Subcutaneous abdominal adipose tissue (tissue), 5 donors: ENCODE results near the gene CTNND2.

ENCODE experiments used
- H3K27ac ChIP-seq: one replicate; pipeline ENCODE4 v1.7.0; 2013; ENCODE audit warnings: low read depth, mild to moderate bottlenecking, inconsistent platforms, low read length, moderate library complexity
- H3K27me3 ChIP-seq, 5 donors: one replicate each; pipeline ENCODE4 v1.7.0; 2013; ENCODE audit warnings: low read length in 5 of 5, inconsistent platforms in 1 of 5; ENCODE audit not compliant: control insufficient read depth in 5 of 5, insufficient read depth in 4 of 5
- H3K36me3 ChIP-seq, 5 donors: one replicate each; pipeline ENCODE4 v1.7.0; 2013; ENCODE audit warnings: low read length in 5 of 5; ENCODE audit not compliant: control insufficient read depth in 5 of 5, insufficient read depth in 5 of 5
- H3K4me1 ChIP-seq, 5 donors: one replicate each; pipeline ENCODE4 v1.7.0; 2013; ENCODE audit warnings: low read length in 5 of 5, mild to moderate bottlenecking in 3 of 5, moderate library complexity in 1 of 5; ENCODE audit not compliant: control insufficient read depth in 5 of 5, insufficient read depth in 5 of 5
- H3K4me3 ChIP-seq, 5 donors: one replicate each; pipeline ENCODE4 v1.7.0; 2013; ENCODE audit warnings: low read length in 5 of 5, low read depth in 1 of 5
- H3K9ac ChIP-seq, 5 donors: one replicate each; pipeline ENCODE4 v1.7.0; 2013; ENCODE audit warnings: low read length in 5 of 5, mild to moderate bottlenecking in 4 of 5, moderate library complexity in 3 of 5
- H3K9me3 ChIP-seq, 5 donors: one replicate each; pipeline ENCODE4 v1.7.0; 2013; ENCODE audit warnings: low read length in 5 of 5; ENCODE audit not compliant: control insufficient read depth in 5 of 5
- donor health status: healthy.
- donor health status: healthy.
- donor health status: healthy.
- donor health status: healthy.
- donor health status: healthy.

Gene CTNND2

GRCh38 chr5:11906497-11906896, 2.3 kb upstream of the CTNND2 start:
- H3K36me3 ChIP-seq: no peaks in the 10 kb centered on the region
- peaks cover 0 to 8% (median 4%) of the 10 kb centered on the region in 5 donors for H3K4me1 ChIP-seq
- H3K4me3 ChIP-seq: no peak overlapping the region
- peaks cover 0 to 2% (median 0%) of the 10 kb centered on the region in 5 donors for H3K9me3 ChIP-seq
- no peak overlapping the region for H3K27ac ChIP-seq
- H3K9ac ChIP-seq: no peak overlapping the region
- H3K27me3 ChIP-seq: peaks cover 22 to 36% (median 30%) of the 10 kb centered on the region in 5 donors

DNA sequence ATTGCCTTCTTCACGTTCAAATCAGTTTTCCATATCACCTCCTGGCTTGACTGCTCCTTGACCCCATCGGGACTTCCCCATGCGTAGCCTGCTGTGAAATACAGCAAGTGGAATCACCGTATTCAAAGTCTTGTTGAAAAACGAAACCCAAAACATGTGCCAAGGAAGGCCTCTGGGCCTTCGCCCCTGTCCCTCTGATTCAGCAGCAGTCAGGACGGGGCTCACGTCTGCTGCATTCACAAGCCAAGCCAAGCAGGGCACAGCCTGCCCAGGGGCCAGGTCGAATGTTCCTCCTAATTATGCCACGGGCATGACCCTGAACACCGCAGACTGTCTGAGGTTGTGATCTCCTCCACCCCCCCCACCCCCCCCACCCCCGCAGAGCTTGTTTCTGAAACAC, 960 bp upstream of the CTNND2 start:
- no peak overlapping the region for H3K27ac ChIP-seq
- peaks cover 22 to 36% (median 30%) of the 10 kb centered on the region in 5 donors for H3K27me3 ChIP-seq

DNA sequence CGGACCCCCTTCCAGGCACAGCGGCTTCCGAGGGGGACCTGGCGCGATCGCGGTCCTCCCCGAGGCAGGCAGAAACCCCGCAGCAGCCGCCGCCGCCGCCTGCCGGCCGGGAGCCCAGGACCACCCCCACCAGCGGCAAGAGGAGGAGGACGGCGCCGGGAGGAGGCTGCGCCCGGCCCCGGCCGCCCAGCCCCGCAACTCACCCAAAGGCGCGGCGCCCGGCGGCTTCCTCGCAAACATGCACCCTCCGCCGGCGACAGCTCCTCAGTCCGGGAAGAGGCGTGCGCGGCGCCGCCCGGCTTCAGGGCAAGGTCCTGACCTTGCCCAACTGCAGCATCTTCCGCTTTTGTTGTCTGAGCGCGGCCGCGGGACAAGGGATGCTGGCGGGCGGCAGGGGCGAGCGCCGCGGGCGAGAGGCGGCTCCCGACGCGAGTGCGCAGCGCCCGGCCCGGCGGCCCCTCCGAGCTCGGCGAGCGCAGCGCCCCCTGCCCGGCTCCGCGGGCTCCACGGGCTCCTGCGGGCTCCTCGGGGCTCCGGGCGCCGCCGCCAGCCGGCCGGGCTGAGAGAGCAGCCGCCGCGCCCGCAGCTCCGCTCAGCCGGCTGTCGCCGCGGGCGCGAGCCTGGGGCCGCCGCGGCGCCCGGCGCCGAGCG, 507 bp downstream of the CTNND2 start:
- H3K36me3 ChIP-seq: no peaks in the 10 kb centered on the region
- H3K27ac ChIP-seq: no peak overlapping the region
- no peaks in the 10 kb centered on the region for H3K9me3 ChIP-seq
- peaks cover 22 to 36% (median 30%) of the 10 kb centered on the region in 5 donors for H3K27me3 ChIP-seq
- no peak overlapping the region for H3K9ac ChIP-seq
- H3K4me3 ChIP-seq: peak overlapping the region in 4 of 5 donors; percentile 24 to 52 (median 40)
- H3K4me1 ChIP-seq: peaks cover 0 to 8% (median 4%) of the 10 kb centered on the region in 5 donors

More for the DNA sequence above, 960 bp upstream of the CTNND2 start:
- Histone ChIP-seq H3K36me3 (no peaks in the 10 kb centered on the region), H3K4me3 (no peak overlapping the region), H3K4me1 (peaks cover 0 to 8% (median 4%) of the 10 kb centered on the region in 5 donors), H3K9ac (no peak overlapping the region), H3K9me3 (no peaks in the 10 kb centered on the region)

- Histone ChIP-seq H3K9ac (no peak overlapping the region), H3K4me3 (peak overlapping the region in 4 of 5 donors; percentile 19 to 52 (median 32)), H3K27ac (no peak overlapping the region), H3K27me3 (peaks cover 22 to 36% (median 30%) of the 10 kb centered on the region in 5 donors), H3K4me1 (peaks cover 0 to 8% (median 4%) of the 10 kb centered on the region in 5 donors), H3K36me3 (no peaks in the 10 kb centered on the region), H3K9me3 (no peaks in the 10 kb centered on the region)
Measured at GRCh38 chr5:11903121-11903613, 1.1 kb downstream of the CTNND2 start.

GRCh38 chr5:11902201-11902619, 2.0 kb downstream of the CTNND2 start:
- H3K27me3 ChIP-seq: peaks cover 22 to 36% (median 30%) of the 10 kb centered on the region in 5 donors
- H3K27ac ChIP-seq: no peak overlapping the region
- no peak overlapping the region for H3K9ac ChIP-seq
- H3K36me3 ChIP-seq: no peaks in the 10 kb centered on the region
- peaks cover 0 to 8% (median 4%) of the 10 kb centered on the region in 5 donors for H3K4me1 ChIP-seq
- no peak overlapping the region for H3K4me3 ChIP-seq
- H3K9me3 ChIP-seq: no peaks in the 10 kb centered on the region

DNA sequence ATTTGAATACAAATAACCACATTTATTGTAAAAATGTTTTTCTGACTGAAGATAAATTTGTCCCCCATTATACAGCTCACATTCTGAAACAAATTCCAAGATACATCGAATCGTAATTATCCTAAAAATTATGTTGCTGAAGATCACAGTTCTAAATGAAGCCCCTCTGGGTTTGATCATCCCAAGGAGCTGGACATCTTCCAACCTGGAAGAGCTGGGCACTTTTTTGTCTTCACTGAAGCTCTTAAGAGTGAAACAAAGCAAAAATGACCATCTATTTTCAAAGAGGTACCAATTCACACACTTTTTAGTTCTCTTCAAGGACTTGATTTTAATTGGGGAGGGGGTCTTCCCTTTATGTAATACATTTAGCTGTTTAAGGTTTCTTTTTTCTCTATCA, 5.5 kb downstream of the CTNND2 start:
- Histone ChIP-seq H3K36me3 (no peaks in the 10 kb centered on the region), H3K27me3 (peaks cover 10 to 18% (median 17%) of the 10 kb centered on the region in 5 donors), H3K27ac (no peak overlapping the region), H3K9ac (no peak overlapping the region), H3K4me1 (peaks cover 0 to 5% (median 4%) of the 10 kb centered on the region in 5 donors), H3K4me3 (no peak overlapping the region), H3K9me3 (peaks cover 0 to 6% (median 4%) of the 10 kb centered on the region in 5 donors)

GRCh38 chr5:11897781-11898180, 6.5 kb downstream of the CTNND2 start:
- H3K27me3 ChIP-seq: peaks cover 3 to 11% (median 10%) of the 10 kb centered on the region in 5 donors
- no peaks in the 10 kb centered on the region for H3K4me1 ChIP-seq
- H3K9ac ChIP-seq: no peak overlapping the region
- H3K36me3 ChIP-seq: no peaks in the 10 kb centered on the region
- H3K9me3 ChIP-seq: peaks cover 0 to 6% (median 4%) of the 10 kb centered on the region in 5 donors
- no peak overlapping the region for H3K27ac ChIP-seq
- no peak overlapping the region for H3K4me3 ChIP-seq

- Histone ChIP-seq H3K4me3 (no peak overlapping the region), H3K27me3 (no peaks in the 10 kb centered on the region), H3K27ac (no peak overlapping the region), H3K9me3 (peaks cover 0 to 6% (median 4%) of the 10 kb centered on the region in 5 donors), H3K4me1 (no peaks in the 10 kb centered on the region), H3K9ac (no peak overlapping the region), H3K36me3 (no peaks in the 10 kb centered on the region)
Measured at GRCh38 chr5:11894992-11895391, 9.3 kb downstream of the CTNND2 start.

DNA sequence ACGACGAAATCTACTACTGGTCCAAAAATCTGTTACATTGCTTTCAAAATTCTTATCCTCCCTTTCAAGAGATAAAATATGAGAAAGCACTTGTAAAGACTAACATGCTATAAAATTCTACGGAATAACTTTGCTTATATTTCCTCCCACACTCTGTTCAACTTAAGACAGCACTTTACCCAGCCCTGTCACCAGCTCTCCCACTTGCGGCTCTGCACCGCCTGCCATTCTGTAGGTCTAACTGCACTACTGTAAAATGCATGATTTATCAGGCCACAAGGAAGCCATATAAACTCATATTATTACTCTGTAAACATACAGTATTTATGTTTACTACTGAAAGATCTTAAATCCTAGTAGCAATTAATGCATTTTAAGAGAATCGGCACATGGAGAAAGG, 11.4 kb downstream of the CTNND2 start:
- no peaks in the 10 kb centered on the region for H3K36me3 ChIP-seq
- no peaks in the 10 kb centered on the region for H3K4me1 ChIP-seq
- peaks cover 0 to 6% (median 4%) of the 10 kb centered on the region in 5 donors for H3K9me3 ChIP-seq
- H3K27ac ChIP-seq: no peak overlapping the region
- H3K9ac ChIP-seq: no peak overlapping the region
- H3K27me3 ChIP-seq: no peaks in the 10 kb centered on the region
- no peak overlapping the region for H3K4me3 ChIP-seq

DNA sequence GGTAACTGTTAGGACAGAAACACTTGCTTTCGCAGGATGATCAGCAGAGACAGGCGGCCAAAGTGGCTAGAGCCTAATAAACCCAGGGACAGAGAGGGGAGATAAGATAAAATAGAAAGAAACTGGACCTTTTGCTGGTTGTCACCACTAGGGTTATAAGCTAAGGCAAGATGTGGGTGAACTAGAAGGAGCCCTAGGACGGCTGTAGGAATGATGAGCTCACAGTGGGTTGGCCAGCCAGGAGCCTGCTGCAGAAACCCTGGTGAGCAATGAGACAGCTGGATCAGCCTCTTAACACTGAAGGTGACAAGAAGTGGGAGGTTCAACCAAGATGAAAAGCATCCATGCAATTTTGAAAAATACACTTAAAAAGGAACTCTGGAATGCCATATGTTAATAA, 13.5 kb downstream of the CTNND2 start:
- Histone ChIP-seq H3K9ac (no peak overlapping the region), H3K27me3 (no peaks in the 10 kb centered on the region), H3K4me3 (no peak overlapping the region), H3K9me3 (no peaks in the 10 kb centered on the region), H3K36me3 (no peaks in the 10 kb centered on the region), H3K27ac (no peak overlapping the region), H3K4me1 (no peaks in the 10 kb centered on the region)
